Inflammatory macrophage treated with lipopolysaccharide for 1 hour (primary cell): ENCODE measurements around the gene EXOC3L1.

Experiments
- DNase-seq, 2 donors: peaks; one replicate each; pipeline ENCODE4 v3.0.0-alpha.2; 2020 to 2022

EXOC3L1 gene

GRCh38 chr16:67190041-67190440 is at the start of gene EXOC3L1:
TSS of gene EXOC3L1 (minus strand) at chr16:67190136. CDS start at chr16:67189676, 460 bp downstream.
- DNase-seq: no peak

- DNase-seq: no peak
Measured at GRCh38 chr16:67238806-67239470, 49.0 kb upstream of the EXOC3L1 start.

- no peak for DNase-seq
Measured at GRCh38 chr16:67238278-67238575, 48.3 kb upstream of the EXOC3L1 start.

- DNase-seq: no peak
Measured at GRCh38 chr16:67237396-67238277, 47.7 kb upstream of the EXOC3L1 start.

GRCh38 chr16:67236563-67237395 is 46.8 kb upstream of the EXOC3L1 start:
- peak; percentile 53 to 76 for DNase-seq

GRCh38 chr16:67235816-67236562 is 46.1 kb upstream of the EXOC3L1 start:
- DNase-seq: no peak

- DNase-seq: no peak
Measured at GRCh38 chr16:67234180-67234597, 44.3 kb upstream of the EXOC3L1 start.

- DNase-seq: no peak
Measured at GRCh38 chr16:67233596-67233995, 43.7 kb upstream of the EXOC3L1 start.

GRCh38 chr16:67230809-67231660 is 41.1 kb upstream of the EXOC3L1 start:
- DNase-seq: no peak

- DNase-seq: no peak
Measured at GRCh38 chr16:67229906-67230808, 40.2 kb upstream of the EXOC3L1 start.

GRCh38 chr16:67228905-67229304 is 39.0 kb upstream of the EXOC3L1 start:
- no peak for DNase-seq

- DNase-seq: no peak
Measured at GRCh38 chr16:67228034-67228785, 38.3 kb upstream of the EXOC3L1 start.

- no peak for DNase-seq
Measured at GRCh38 chr16:67227567-67227921, 37.6 kb upstream of the EXOC3L1 start.

- peak; percentile 98 to 100 for DNase-seq
Measured at GRCh38 chr16:67226804-67227566, 37.0 kb upstream of the EXOC3L1 start, which contains the start of gene TMEM208. TSS of gene TMEM208 (plus strand) at chr16:67227130. CDS start at chr16:67227219, 89 bp downstream.

GRCh38 chr16:67226295-67226803 is 36.4 kb upstream of the EXOC3L1 start:
- DNase-seq: no peak

- no peak for DNase-seq
Measured at GRCh38 chr16:67223992-67224391, 34.1 kb upstream of the EXOC3L1 start.

- DNase-seq: peak; percentile 51 to 60
Measured at GRCh38 chr16:67216612-67217490, 26.9 kb upstream of the EXOC3L1 start.

GRCh38 chr16:67215706-67216105 is 25.8 kb upstream of the EXOC3L1 start:
- DNase-seq: no peak
